ENCODE results near the gene AHI1. TPM values are rescaled to one million over a fixed set of nuclear protein-coding genes. Genes with fewer than 3 reads are reported as not detected.

AHI1 gene
- total and polyA plus RNA-seq, 12 donors: 4.1 to 19.8 (median 11.9) TPM

DNA sequence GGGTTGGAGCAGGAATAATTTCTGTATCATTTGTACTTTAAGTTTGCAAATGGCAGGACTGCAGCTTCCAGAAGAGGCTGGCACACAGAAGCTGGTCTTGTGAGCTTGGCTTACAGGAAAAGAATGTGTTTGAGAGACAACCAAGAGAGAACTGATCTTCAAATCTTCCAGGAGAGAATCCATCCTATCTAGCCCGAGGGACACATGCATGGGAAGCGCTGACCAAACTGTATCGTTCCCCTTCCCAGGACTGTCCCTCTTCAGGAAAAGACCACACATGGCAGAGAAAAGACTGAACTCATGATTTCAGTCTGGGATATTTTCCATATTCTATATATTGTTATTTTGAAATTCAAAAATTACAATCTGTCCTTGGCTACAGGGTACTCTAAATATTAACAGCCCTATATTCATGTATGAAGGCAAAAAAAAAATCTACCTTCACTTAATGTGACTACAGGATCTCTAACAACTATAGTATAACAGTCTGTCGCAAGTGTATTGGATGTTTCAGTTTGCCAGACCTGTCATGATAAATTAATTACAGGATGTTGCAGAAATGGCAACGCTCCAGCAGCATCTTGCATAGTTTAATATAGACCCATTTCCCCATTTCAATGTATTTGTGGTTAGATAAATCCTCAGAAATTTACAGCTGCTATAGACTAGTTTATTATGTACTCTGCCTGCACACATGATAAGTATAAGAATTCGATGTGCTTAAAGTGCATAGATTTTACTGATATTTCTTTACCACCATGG, 217.0 kb downstream of the AHI1 start:
- no peak for DNase-seq
- H3K27ac ChIP-seq: peak overlapping the region in 1 of 10 donors; percentile 37

DNA sequence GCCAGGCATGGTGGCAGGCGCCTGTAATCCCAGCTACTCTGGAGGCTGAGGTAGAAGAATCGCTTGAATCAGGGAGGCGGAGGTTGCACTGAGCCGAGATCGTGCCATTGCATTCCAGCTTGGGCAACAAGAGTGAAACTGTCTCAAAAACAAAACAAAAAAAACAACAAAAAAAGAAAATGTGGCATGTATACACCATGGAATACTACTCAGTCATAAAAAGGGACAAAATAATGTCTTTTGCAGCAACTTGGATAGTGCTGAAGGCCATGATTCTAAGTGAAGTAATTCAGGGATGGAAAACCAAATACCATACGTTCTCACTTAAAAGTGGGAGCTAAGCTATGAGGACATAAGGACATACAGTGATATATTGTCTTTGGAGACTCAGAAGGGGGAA, 220.1 kb downstream of the AHI1 start:
- DNase-seq (no peak), ATAC-seq (no peak)
- no peaks in the 10 kb centered on the region for H3K9me3 ChIP-seq
- H3K27ac ChIP-seq: no peak overlapping the region
- H3K4me1 ChIP-seq: peaks cover 0 to 20% (median 0%) of the 10 kb centered on the region in 9 donors
- intact Hi-C loops (cut with DNase I): no loop called here
- TF ChIP-seq, protein P1, sequence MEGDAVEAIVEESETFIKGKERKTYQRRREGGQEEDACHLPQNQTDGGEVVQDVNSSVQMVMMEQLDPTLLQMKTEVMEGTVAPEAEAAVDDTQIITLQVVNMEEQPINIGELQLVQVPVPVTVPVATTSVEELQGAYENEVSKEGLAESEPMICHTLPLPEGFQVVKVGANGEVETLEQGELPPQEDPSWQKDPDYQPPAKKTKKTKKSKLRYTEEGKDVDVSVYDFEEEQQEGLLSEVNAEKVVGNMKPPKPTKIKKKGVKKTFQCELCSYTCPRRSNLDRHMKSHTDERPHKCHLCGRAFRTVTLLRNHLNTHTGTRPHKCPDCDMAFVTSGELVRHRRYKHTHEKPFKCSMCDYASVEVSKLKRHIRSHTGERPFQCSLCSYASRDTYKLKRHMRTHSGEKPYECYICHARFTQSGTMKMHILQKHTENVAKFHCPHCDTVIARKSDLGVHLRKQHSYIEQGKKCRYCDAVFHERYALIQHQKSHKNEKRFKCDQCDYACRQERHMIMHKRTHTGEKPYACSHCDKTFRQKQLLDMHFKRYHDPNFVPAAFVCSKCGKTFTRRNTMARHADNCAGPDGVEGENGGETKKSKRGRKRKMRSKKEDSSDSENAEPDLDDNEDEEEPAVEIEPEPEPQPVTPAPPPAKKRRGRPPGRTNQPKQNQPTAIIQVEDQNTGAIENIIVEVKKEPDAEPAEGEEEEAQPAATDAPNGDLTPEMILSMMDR (IDR thresholded peaks at IDR 0.05): no peak
- no peaks in the 10 kb centered on the region for H3K36me3 ChIP-seq
- WGBS, 2 donors: 93 to 94% methylated on average over 6 of the region's 6 CpGs
- H3K4me3 ChIP-seq: no peak overlapping the region
- peaks cover 0 to 13% (median 5%) of the 10 kb centered on the region in 7 donors for H3K27me3 ChIP-seq

More for the DNA sequence above, 217.0 kb downstream of the AHI1 start:
- intact Hi-C loops (cut with DNase I): no loop called here
- no peaks in the 10 kb centered on the region for H3K27me3 ChIP-seq
- peaks cover 0 to 9% (median 0%) of the 10 kb centered on the region in 9 donors for H3K36me3 ChIP-seq
- H3K4me3 ChIP-seq: no peak overlapping the region
- WGBS, 2 donors: 64 to 71% methylated on average over 6 of the region's 6 CpGs
- TF ChIP-seq, protein P1 (IDR thresholded peaks at IDR 0.05): no peak
- H3K4me1 ChIP-seq: peaks cover 0 to 20% (median 0%) of the 10 kb centered on the region in 9 donors
- ATAC-seq: no peak
- H3K9me3 ChIP-seq: no peaks in the 10 kb centered on the region

DNA sequence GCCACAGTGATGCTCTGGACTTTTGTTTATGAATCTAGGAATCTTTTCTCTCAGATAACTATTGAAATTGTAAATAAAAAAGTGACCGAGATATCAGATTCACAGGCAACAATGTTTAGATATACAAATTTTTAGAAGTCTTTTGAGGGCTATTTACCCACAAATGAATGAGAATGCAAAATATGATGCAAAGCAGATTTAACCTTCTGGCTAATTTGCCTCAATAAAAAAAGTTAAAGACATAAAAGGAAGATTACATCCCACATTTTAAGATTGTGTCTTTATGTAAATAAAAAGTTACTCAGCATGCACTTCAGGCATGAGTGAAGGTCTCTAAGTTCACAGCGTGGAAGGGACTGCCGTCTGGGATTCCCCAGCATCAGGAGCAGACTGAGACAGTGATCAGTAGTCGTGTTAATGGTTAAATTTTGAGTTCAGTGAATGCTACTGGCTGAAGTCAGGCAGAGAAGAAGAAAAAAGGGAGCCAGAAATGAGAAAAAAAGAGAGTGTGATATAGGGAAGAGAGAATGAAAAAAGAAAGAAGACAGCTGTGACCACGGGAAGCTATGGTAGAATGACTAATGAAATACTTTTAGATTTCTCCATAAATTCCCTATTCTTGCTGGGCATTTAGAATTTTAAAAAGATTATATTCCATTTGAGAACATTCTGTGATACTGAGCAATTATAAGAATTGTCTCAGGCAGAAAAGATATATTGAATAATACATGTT, 222.8 kb downstream of the AHI1 start:
- WGBS, 2 donors: 55 to 64% methylated on average over 5 of the region's 5 CpGs

DNA sequence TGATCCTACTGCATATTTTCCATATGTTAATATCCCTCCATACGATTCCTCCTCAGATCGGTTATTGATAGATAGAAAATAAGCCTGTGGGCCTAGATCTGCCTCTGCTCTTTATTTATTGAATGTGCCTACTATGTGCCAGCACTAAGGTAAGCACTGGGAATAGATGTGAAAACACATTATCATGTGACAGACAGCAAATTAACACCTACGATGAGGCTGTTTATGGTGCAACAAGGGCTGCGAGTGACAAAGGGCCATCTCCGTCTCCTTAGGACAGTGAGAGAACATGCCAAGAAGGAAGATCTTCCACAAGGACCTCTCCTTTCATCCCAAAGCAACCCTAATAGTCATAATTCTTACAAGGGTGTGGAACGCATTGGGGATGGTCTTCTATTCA, 225.9 kb downstream of the AHI1 start:
- no peak overlapping the region for H3K27ac ChIP-seq
- ATAC-seq (no peak), DNase-seq (no peak)
- TF ChIP-seq, protein P1 (IDR thresholded peaks at IDR 0.05): no peak
- intact Hi-C loops (cut with DNase I): no loop called here
- peaks cover 0 to 25% (median 6%) of the 10 kb centered on the region in 7 donors for H3K27me3 ChIP-seq
- WGBS, 2 donors: 82 to 90% methylated on average over 6 of the region's 6 CpGs
- H3K4me3 ChIP-seq: no peak overlapping the region
- H3K36me3 ChIP-seq: no peaks in the 10 kb centered on the region
- no peaks in the 10 kb centered on the region for H3K9me3 ChIP-seq
- H3K4me1 ChIP-seq: peaks cover 0 to 6% (median 0%) of the 10 kb centered on the region in 9 donors

More for the DNA sequence above, 222.8 kb downstream of the AHI1 start:
- Histone ChIP-seq H3K27me3 (peaks cover 0 to 25% (median 6%) of the 10 kb centered on the region in 7 donors), H3K27ac (no peak overlapping the region), H3K9me3 (no peaks in the 10 kb centered on the region), H3K4me3 (no peak overlapping the region), H3K36me3 (no peaks in the 10 kb centered on the region), H3K4me1 (peaks cover 0 to 6% (median 0%) of the 10 kb centered on the region in 9 donors)
- TF ChIP-seq, protein P1 (IDR thresholded peaks at IDR 0.05): no peak
- ATAC-seq (no peak), DNase-seq (no peak)
- intact Hi-C loops (cut with DNase I): no loop called here
